HG03159 (cell line): Measurements from ENCODE around the gene ESPNL.

Source experiments
- ATAC-seq: cut with Tn5 transposase; IDR thresholded peaks from one replicate; pipeline ENCODE4 v1.9.1; 2021; ENCODE audit warnings: mild to moderate bottlenecking, moderate library complexity; ENCODE audit not compliant: unreplicated experiment

ESPNL gene

GRCh38 chr2:238140040-238140439 lies 39.9 kb downstream of the ESPNL start:
- ATAC-seq = no peak

- ATAC-seq = no peak
Observed at GRCh38 chr2:238140721-238141540, 40.8 kb downstream of the ESPNL start.

- no peak for ATAC-seq
Observed at GRCh38 chr2:238141541-238142318, 41.6 kb downstream of the ESPNL start.

GRCh38 chr2:238142382-238143205 lies 42.5 kb downstream of the ESPNL start:
- no peak for ATAC-seq

GRCh38 chr2:238143239-238143951 lies 43.3 kb downstream of the ESPNL start:
- ATAC-seq = no peak

GRCh38 chr2:238144262-238144661 lies 44.1 kb downstream of the ESPNL start:
- no peak for ATAC-seq

GRCh38 chr2:238145046-238145445 lies 44.9 kb downstream of the ESPNL start:
- ATAC-seq = no peak

- no peak for ATAC-seq
Observed at GRCh38 chr2:238145851-238146250, 45.7 kb downstream of the ESPNL start.

GRCh38 chr2:238146884-238147544 lies 46.9 kb downstream of the ESPNL start:
- ATAC-seq = no peak

GRCh38 chr2:238148981-238149380 lies 48.8 kb downstream of the ESPNL start:
- ATAC-seq = no peak

GRCh38 chr2:238149841-238150572 lies 49.9 kb downstream of the ESPNL start:
- ATAC-seq = no peak

- ATAC-seq = no peak
Observed at GRCh38 chr2:238150686-238151085, 50.5 kb downstream of the ESPNL start.

- ATAC-seq = no peak
Observed at GRCh38 chr2:238151205-238151604, 51.1 kb downstream of the ESPNL start.

GRCh38 chr2:238151628-238152235 lies 51.6 kb downstream of the ESPNL start:
- ATAC-seq = no peak

- no peak for ATAC-seq
Observed at GRCh38 chr2:238152771-238153688, 52.9 kb downstream of the ESPNL start.

GRCh38 chr2:238154570-238154969 lies 54.4 kb downstream of the ESPNL start:
- ATAC-seq = no peak

GRCh38 chr2:238155051-238155760 lies 55.1 kb downstream of the ESPNL start:
- ATAC-seq = no peak
